HEK293T (cell line): Measurements from ENCODE around the gene DDI1.

Experiments
- CTCF ChIA-PET: fragments of 350-600 bp; formaldehyde crosslinking; extraction: SDS; loops from one replicate; lab custom pipeline; 2021; ENCODE audit warnings: antibody characterized with exemption, inconsistent platforms; lab: Yijun Ruan, JAX
- POLR2A ChIA-PET: fragments of 350-600 bp; formaldehyde crosslinking; extraction: SDS; loops from one replicate; lab custom pipeline; 2020; ENCODE audit warnings: antibody characterized with exemption, inconsistent platforms; lab: Yijun Ruan, JAX
- DNase-seq: peaks from one replicate; pipeline ENCODE4 v3.0.0; 2012; ENCODE audit warnings: mixed read lengths; ENCODE audit errors: extremely low spot score
- ARNT ChIP-seq: fragments of 450-650 bp; IDR thresholded peaks from 2 replicates; pipeline ENCODE4 v1.6.1; 2017; ENCODE audit warnings: mild to moderate bottlenecking
- BHLHE40 ChIP-seq: fragments of 450-650 bp; IDR thresholded peaks from 2 replicates; pipeline ENCODE4 v1.6.1; 2016; ENCODE audit warnings: mild to moderate bottlenecking, moderate library complexity, borderline replicate concordance
- CTBP1 ChIP-seq: fragments of 450-650 bp; IDR thresholded peaks from 2 replicates; pipeline ENCODE4 v1.6.1; 2016; ENCODE audit warnings: borderline replicate concordance
- ELF4 ChIP-seq: fragments of 450-650 bp; IDR thresholded peaks from 2 replicates; pipeline ENCODE4 v1.6.1; 2017; ENCODE audit warnings: antibody characterized with exemption
- FOXA1 ChIP-seq: fragments of 450-650 bp; IDR thresholded peaks from 2 replicates; pipeline ENCODE4 v1.6.1; 2016; ENCODE audit warnings: mild to moderate bottlenecking
- FOXK2 ChIP-seq: fragments of 450-650 bp; IDR thresholded peaks from 2 replicates; pipeline ENCODE4 v1.6.1; 2016; ENCODE audit warnings: mild to moderate bottlenecking
- FOXM1 ChIP-seq: fragments of 450-650 bp; IDR thresholded peaks from 2 replicates; pipeline ENCODE4 v1.6.1; 2017; ENCODE audit warnings: mild to moderate bottlenecking, borderline replicate concordance
- HDGF ChIP-seq: fragments of 450-650 bp; IDR thresholded peaks from 2 replicates; pipeline ENCODE4 v1.6.1; 2017; ENCODE audit warnings: antibody characterized with exemption, borderline replicate concordance
- L3MBTL2 ChIP-seq: fragments of 450-650 bp; conservative IDR thresholded peaks from 2 replicates; pipeline ENCODE4 v1.6.1; 2016; ENCODE audit warnings: mild to moderate bottlenecking
- LEF1 ChIP-seq: fragments of 450-650 bp; IDR thresholded peaks from 2 replicates; pipeline ENCODE4 v1.6.1; 2017; ENCODE audit warnings: mild to moderate bottlenecking, borderline replicate concordance
- NFRKB ChIP-seq: fragments of 450-650 bp; IDR thresholded peaks from 2 replicates; pipeline ENCODE4 v1.6.1; 2016; ENCODE audit warnings: mild to moderate bottlenecking, moderate library complexity
- SP1 ChIP-seq: fragments of 450-650 bp; IDR thresholded peaks from 2 replicates; pipeline ENCODE4 v1.6.1; 2017
- SUZ12 ChIP-seq: fragments of 450-650 bp; IDR thresholded peaks from 2 replicates; pipeline ENCODE4 v1.6.1; 2016; ENCODE audit warnings: mild to moderate bottlenecking
- TARDBP ChIP-seq: fragments of 450-650 bp; IDR thresholded peaks from 2 replicates; pipeline ENCODE4 v1.6.1; 2016
- ZNF384 ChIP-seq: fragments of 450-650 bp; IDR thresholded peaks from 2 replicates; pipeline ENCODE4 v1.6.1; 2016
- TF ChIP-seq, protein P1 (sequence below): fragments of 450-650 bp; IDR thresholded peaks from 2 replicates; pipeline ENCODE4 v1.6.1; 2016

The DDI1 gene

DNA sequence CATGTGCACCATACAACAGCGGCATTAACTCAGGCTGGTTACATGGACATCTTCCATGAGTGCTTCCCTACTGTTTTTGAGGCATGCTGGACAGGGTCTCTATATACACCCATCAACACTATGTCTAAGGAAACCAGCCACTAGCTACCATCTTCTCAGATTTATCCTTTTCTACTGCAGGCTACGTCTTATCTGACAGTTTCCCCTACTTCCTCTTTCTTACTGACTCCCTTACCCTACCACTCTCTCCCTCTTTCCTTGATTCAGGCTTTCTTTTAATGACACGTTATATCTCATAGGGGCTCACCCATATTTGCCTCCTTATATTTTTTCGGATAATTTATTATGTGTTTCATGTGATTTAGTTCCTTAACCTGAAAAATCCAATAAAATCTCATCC lies 41.8 kb downstream of the DDI1 start:
- ChIA-PET POLR2A (no interaction called here), CTCF (no interaction called here)
- no peak for DNase-seq
- TF ChIP-seq FOXM1 = no peak
- TF ChIP-seq, protein P1, sequence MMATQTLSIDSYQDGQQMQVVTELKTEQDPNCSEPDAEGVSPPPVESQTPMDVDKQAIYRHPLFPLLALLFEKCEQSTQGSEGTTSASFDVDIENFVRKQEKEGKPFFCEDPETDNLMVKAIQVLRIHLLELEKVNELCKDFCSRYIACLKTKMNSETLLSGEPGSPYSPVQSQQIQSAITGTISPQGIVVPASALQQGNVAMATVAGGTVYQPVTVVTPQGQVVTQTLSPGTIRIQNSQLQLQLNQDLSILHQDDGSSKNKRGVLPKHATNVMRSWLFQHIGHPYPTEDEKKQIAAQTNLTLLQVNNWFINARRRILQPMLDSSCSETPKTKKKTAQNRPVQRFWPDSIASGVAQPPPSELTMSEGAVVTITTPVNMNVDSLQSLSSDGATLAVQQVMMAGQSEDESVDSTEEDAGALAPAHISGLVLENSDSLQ = no peak
- no peak for TF ChIP-seq L3MBTL2
- no peak for TF ChIP-seq ELF4
- TF ChIP-seq BHLHE40 = no peak
- no peak for TF ChIP-seq SP1
- TF ChIP-seq ARNT = no peak
- no peak for TF ChIP-seq TARDBP
- TF ChIP-seq CTBP1 = no peak
- TF ChIP-seq SUZ12 = no peak
- no peak for TF ChIP-seq LEF1
- TF ChIP-seq HDGF = no peak
- no peak for TF ChIP-seq ZNF384
- no peak for TF ChIP-seq NFRKB

GRCh38 chr11:104078995-104079394 lies 42.6 kb downstream of the DDI1 start:
- CTCF ChIA-PET = no interaction called here
- TF ChIP-seq ELF4 = no peak
- TF ChIP-seq NFRKB = no peak
- no peak for TF ChIP-seq L3MBTL2
- TF ChIP-seq FOXA1 = no peak
- no peak for TF ChIP-seq FOXM1
- TF ChIP-seq, protein P1 = no peak
- TF ChIP-seq ZNF384 = no peak
- TF ChIP-seq TARDBP = no peak
- no peak for TF ChIP-seq HDGF
- no peak for TF ChIP-seq ARNT
- no peak for TF ChIP-seq BHLHE40
- TF ChIP-seq FOXK2 = no peak
- TF ChIP-seq SP1 = no peak
- no peak for TF ChIP-seq CTBP1
- TF ChIP-seq LEF1 = no peak
- TF ChIP-seq SUZ12 = no peak
- no peak for DNase-seq
- POLR2A ChIA-PET = no interaction called here

DNA sequence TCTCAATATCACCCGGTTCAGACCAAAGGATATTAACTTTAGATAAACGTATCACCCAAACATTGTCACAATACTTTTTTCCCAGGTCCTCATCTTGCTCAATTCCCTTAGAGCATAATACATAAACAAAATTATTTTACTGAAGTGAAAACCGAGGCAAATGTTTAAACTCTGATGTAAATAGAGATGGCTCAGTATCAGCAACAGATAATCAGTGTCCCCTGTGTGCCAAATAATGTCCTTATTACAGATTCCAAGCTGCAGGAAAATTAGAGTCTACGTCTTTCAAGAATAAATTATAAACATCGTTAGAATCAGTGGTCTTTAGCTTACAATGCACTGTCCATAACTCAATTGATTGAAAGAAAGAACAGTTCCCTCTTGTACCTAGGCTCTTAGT lies 50.2 kb downstream of the DDI1 start:
- DNase-seq = no peak
- POLR2A ChIA-PET = no interaction called here
- CTCF ChIA-PET = no interaction called here
- TF ChIP-seq FOXM1 (no peak), CTBP1 (no peak)
